HG03575 (cell line): ENCODE measurements around the gene HES5.

ENCODE experiments used
- ATAC-seq: cut with Tn5 transposase; IDR thresholded peaks from one replicate; pipeline ENCODE4 v1.9.1; 2021; ENCODE audit not compliant: unreplicated experiment, insufficient number of reproducible peaks, low FRiP score; ENCODE audit errors: extremely low read depth

The HES5 gene

GRCh38 chr1:2506007-2506860 lies 23.8 kb downstream of the HES5 start:
- ATAC-seq, result no peak

- no peak for ATAC-seq
Observed at GRCh38 chr1:2505461-2505994, 24.5 kb downstream of the HES5 start.

DNA sequence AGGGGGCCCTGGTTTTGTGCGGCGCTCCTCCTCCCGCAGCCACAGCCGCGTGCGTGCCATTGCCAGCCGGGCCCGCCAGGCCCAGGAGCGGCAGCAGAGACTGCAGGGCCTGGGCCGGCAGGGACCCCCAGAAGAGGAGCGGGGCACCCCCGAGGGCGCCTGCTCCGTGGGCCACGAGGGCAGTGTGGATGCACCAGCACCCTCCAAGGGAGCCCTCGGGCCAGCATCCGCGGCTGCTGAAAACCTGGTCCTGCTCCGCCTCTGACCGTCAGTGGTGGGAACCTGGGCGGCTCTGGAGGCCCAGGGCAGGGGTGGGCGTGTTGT lies 25.2 kb downstream of the HES5 start:
- no peak for ATAC-seq

GRCh38 chr1:2504225-2504948 lies 25.7 kb downstream of the HES5 start:
- no peak for ATAC-seq

DNA sequence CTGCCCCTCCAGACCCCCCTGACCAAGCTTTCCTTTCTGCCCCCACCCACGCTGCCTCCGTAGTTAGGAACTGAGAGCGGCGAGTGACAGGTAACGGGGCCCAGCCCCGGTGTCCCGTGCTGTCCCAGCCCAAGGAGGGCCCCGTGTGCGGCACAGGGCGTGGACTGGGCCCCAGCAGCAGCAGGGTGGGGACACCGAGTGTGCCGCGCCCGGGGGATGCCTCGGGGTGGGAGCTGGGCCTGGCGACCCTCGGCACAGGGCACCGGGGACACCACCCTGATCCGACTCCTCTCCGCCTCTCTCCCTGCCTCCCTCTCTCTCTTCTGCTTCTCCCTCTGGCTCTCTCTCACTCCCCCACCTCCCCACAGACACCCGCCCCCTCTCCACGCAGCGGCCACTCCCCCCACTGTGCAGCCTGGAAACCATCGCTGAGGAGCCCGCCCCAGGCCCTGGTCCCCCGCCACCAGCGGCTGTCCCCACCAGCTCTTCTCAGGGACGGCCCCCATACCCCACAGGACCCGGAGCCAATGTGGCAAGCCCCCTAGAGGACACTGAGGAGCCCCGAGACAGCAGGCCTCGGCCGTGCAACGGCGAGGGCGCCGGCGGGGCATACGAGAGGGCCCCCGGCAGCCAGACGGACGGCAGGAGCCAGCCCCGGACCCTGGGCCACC lies 26.4 kb downstream of the HES5 start:
- ATAC-seq, result no peak

GRCh38 chr1:2502661-2503553 lies 27.2 kb downstream of the HES5 start:
- ATAC-seq, result no peak

- no peak for ATAC-seq
Observed at GRCh38 chr1:2502210-2502609, 27.9 kb downstream of the HES5 start.

GRCh38 chr1:2501820-2502119 lies 28.3 kb downstream of the HES5 start:
- no peak for ATAC-seq

GRCh38 chr1:2501041-2501819 lies 28.8 kb downstream of the HES5 start:
- ATAC-seq, result no peak

DNA sequence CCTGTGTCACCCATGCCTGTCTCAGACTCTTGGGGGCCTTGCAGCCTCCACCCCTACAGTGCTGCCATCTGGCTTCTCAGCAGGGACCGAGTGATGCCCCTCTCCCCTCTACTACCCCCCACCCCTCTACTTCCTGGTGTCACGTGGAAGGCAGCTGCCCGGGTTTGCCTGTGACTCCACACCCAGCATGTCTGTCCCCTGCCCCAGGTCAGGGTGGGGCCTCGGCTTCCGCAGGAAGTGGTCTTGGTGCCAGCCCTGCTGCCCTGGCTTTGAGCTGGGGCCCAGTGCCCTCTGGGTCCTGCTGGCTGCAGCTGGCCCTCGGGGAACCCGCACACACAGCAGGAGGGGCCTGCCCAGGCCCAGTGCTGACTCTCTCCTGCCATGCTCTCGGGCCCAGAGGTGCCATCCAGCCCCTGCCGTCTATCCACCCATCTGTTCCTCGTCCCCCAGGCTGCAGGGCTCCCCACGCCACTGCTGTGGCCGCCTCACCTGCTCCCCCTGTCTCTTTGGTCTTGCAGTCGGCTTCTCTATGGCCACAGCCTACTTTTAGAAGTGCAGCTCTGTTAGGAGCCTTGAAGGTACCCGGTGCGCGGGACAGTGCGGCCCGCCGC lies 30.0 kb downstream of the HES5 start:
- no peak for ATAC-seq

GRCh38 chr1:2499260-2499659 lies 30.8 kb downstream of the HES5 start:
- ATAC-seq, result no peak

DNA sequence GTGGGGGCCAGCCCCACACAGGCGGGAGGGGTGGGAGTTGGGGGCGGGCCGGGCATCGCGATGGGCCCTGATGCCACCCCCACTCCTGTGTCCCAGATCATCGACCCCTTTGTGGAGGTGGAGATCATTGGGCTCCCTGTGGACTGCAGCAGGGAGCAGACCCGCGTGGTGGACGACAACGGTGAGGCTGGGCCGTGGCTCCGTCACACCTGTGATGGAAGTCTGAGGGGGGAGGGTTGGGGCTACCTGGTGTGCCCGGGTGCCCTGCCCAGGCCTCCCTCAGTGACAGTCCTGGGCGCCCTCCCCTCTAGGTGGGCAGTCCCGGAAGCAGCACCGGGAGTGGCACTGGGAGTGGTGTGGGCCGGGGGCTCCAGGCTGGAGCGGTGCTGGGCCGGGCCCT lies 31.4 kb downstream of the HES5 start:
- ATAC-seq, result no peak

DNA sequence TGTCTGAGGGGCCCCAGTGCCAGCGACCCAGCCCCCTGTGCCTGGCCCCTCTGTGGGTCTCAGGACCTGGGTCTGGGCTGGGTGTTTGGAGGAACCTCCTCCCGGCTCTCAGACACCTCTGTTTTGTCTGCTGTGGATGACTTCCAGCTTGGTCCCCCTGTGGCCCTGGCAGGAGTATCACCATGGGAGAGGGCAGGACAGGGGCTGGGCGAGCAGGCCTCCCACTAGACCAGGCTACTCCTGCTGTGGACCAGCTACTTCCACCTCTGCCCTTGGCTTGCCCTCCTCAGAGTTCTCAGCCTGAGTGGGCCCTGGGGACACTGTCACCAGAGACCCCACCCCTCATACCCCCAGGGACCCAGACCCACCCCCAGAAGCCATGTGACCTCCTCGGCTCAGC lies 32.2 kb downstream of the HES5 start:
- ATAC-seq, result no peak

DNA sequence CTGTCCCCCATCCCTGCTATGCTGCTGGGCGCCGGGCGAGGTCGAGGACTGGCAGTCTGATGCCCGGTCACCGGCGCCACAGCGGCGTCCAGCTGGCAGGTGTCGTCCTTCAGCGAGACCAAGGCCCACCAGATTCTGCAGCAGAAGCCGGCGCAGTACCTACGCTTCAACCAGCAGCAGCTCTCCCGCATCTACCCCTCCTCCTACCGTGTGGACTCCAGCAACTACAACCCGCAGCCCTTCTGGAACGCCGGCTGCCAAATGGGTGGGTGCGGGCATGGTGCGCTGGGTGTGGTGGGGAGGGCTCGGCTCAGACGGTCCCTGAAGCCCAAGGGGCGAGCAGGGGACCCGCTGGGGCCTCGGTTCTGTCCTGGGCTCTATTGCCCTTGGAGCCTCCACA lies 33.3 kb downstream of the HES5 start:
- ATAC-seq, result no peak

DNA sequence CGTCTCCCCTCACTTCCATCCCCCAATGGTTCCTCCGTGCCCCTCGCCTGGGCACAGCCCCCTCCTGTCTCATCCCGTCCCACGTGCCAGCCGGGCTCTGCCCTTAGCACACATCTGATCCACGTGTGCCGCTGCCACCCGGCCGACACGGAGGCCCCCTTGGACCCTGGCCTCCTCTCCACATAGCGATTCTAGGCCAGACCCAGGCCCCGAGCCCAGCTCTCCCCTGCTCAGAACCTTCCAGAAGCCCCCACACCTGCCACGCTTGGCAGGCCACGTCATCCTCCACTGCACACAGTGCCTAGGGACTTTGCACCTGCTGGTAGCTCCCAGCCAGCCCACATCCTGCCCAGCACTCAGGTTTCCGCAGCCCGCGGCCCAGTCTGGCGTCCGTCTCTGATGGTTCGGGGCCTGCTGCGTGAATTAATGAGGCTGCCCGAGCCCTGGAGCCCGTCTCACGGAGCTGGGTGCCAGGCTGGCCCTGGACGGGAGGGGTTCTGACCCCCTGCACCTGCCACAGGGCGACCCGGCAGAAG lies 33.9 kb downstream of the HES5 start:
- ATAC-seq, result no peak

DNA sequence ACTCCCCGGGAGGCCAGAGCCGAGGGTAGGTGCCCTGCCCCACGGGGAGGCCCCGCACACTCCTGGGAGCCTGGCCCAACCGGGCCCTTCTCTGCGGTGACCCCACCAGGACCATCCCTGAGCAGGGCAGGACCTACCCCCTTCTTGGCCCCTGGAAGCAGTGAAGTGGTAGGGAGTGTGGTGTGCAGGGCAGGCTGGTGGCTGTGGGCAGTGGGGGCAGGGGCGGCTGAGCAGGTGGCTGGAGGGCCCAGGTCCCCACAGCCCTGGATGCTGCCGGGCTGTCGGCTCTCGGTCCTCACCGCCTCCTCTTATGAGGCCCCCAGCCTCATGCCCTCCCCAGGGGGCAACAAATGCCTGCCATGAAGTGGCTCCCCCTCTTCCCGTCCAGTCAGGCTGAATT lies 34.5 kb downstream of the HES5 start:
- ATAC-seq, result no peak

DNA sequence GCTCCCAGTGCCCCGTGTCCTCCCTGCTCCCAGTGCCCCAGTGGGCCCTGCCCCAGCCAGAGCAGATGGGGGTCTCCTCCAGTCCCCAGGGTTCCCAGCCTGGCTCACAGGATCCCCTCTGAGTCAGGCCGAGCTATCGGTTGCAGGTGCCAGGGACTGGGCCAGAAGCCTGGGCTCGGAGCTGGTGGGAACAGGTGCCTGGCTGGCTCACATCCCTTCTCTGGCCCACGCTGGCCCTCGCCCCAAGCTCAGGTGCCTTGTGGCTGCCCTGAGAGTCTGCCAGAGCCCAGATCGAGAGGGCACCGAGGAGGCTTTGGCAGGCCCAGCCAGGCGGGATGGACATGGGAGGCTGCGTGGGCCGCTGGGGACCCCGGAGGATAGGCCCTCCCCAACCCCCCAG lies 35.0 kb downstream of the HES5 start:
- no peak for ATAC-seq

DNA sequence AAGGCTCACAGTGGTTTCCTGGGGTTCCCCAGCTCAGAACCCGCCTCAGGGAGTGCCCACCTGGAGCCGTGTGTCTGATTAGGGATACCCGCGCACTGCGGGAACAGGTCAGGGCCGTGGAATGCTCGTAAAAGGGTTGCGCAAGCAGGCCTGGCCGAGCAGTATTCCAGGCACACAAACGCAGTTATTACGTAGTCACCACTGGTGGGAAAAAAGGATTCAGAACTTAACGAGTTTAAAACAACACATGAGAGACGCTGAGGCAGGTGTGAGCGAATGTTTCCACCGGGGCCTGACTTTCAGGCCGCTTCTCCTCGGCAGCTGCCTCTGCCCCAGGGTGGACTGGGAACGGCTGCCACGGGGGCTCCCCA lies 35.8 kb downstream of the HES5 start:
- no peak for ATAC-seq
